D341Med (cell line): Measurements from ENCODE around the gene HIVEP3.

Source experiments
- DNase-seq: peaks from one replicate; pipeline ENCODE4 v3.0.0; 2012; ENCODE audit warnings: low spot score

The HIVEP3 gene

GRCh38 chr1:41733021-41733420, 185.7 kb downstream of the HIVEP3 start:
- no peak for DNase-seq

GRCh38 chr1:41731516-41732030, 187.1 kb downstream of the HIVEP3 start:
- DNase-seq = no peak

GRCh38 chr1:41730806-41731205, 187.9 kb downstream of the HIVEP3 start:
- no peak for DNase-seq

- DNase-seq = no peak
Measured at GRCh38 chr1:41728403-41729202, 190.1 kb downstream of the HIVEP3 start.

GRCh38 chr1:41727749-41728115, 191.0 kb downstream of the HIVEP3 start:
- DNase-seq = no peak

GRCh38 chr1:41726899-41727748, 191.6 kb downstream of the HIVEP3 start:
- peak; percentile 71 for DNase-seq

- DNase-seq = no peak
Measured at GRCh38 chr1:41726292-41726691, 192.4 kb downstream of the HIVEP3 start.

- no peak for DNase-seq
Measured at GRCh38 chr1:41724926-41725325, 193.8 kb downstream of the HIVEP3 start.

- DNase-seq = no peak
Measured at GRCh38 chr1:41724248-41724647, 194.5 kb downstream of the HIVEP3 start.

GRCh38 chr1:41723786-41724185, 194.9 kb downstream of the HIVEP3 start:
- no peak for DNase-seq

- no peak for DNase-seq
Measured at GRCh38 chr1:41722184-41722583, 196.5 kb downstream of the HIVEP3 start.

GRCh38 chr1:41720861-41721410, 197.8 kb downstream of the HIVEP3 start:
- no peak for DNase-seq

GRCh38 chr1:41719590-41719989, 199.1 kb downstream of the HIVEP3 start:
- DNase-seq = no peak

GRCh38 chr1:41719128-41719527, 199.6 kb downstream of the HIVEP3 start:
- no peak for DNase-seq

- no peak for DNase-seq
Measured at GRCh38 chr1:41718497-41718896, 200.2 kb downstream of the HIVEP3 start.

GRCh38 chr1:41716188-41717130, 202.3 kb downstream of the HIVEP3 start:
- no peak for DNase-seq

- no peak for DNase-seq
Measured at GRCh38 chr1:41715441-41716095, 203.2 kb downstream of the HIVEP3 start.

- peak; percentile 77 for DNase-seq
Measured at GRCh38 chr1:41714638-41715389, 203.9 kb downstream of the HIVEP3 start.

- DNase-seq = no peak
Measured at GRCh38 chr1:41713557-41714327, 205.0 kb downstream of the HIVEP3 start.

GRCh38 chr1:41713141-41713540, 205.6 kb downstream of the HIVEP3 start:
- DNase-seq = no peak
